ENCODE measurements around the gene RHOBTB3. TPM values are rescaled to one million over a fixed set of nuclear protein-coding genes. Genes with fewer than 3 reads are reported as not detected.

The RHOBTB3 gene
- total RNA-seq, 1 experiment from 2014 or later: 95.2 TPM

GRCh38 chr5:95808013-95808685, 77.0 kb downstream of the RHOBTB3 start:
- TF ChIP-seq TCF7L2 (IDR thresholded peaks at IDR 0.05; ENCODE audit: low read depth, low read length) (no peak), CTCF (IDR thresholded peaks at IDR 0.05) (no peak), POLR2AphosphoS5 (IDR thresholded peaks at IDR 0.05; ENCODE audit: low read depth, low read length) (no peak), REST (IDR thresholded peaks at IDR 0.05; ENCODE audit: insufficient read depth in 1 of 2, low read depth in 2 of 2, low read length in 1 of 2) (no peak), SIN3A (IDR thresholded peaks at IDR 0.05; ENCODE audit: borderline replicate concordance, insufficient read depth, low read depth, low read length) (no peak)
- no peak for ATAC-seq
- H3K36me3 ChIP-seq (ENCODE audit: control insufficient read depth, insufficient read depth, low read length): no peaks in the 10 kb centered on the region
- H3K27ac ChIP-seq (ENCODE audit: low read length): no peak overlapping the region
- no TSS peak for BruUV-seq (replicated peaks)
- H3K27me3 ChIP-seq (ENCODE audit: control insufficient read depth, insufficient read depth, low read length): no peaks in the 10 kb centered on the region
- DNase-seq (ENCODE audit: low read depth, low spot score): no peak
- intact Hi-C loops (cut with micrococcal nuclease; ENCODE audit: unreplicated experiment): no loop called here
- H3K4me3 ChIP-seq (ENCODE audit: low read depth in 2 of 2, low read length in 2 of 2): no peak overlapping the region
- POLR2A ChIA-PET: interaction anchor here (0.6 kb wide), 1 partner anchor 16 kb away, joined by 5 read pairs; no protein-coding TSS in a partner anchor
- in situ Hi-C loops (cut with HindIII; ENCODE audit: low pct_unique_long_range_greater_than_20kb, low sequenced_read_pairs): no loop called here
- no peaks in the 10 kb centered on the region for H3K9me3 ChIP-seq (ENCODE audit: control insufficient read depth, insufficient read depth, low read depth, low read length)
- CTCF ChIA-PET: no interaction called here
- no peaks in the 10 kb centered on the region for H3K4me1 ChIP-seq (ENCODE audit: control insufficient read depth, insufficient read depth, low read length)

GRCh38 chr5:95808686-95809413, 77.7 kb downstream of the RHOBTB3 start:
- in situ Hi-C loops (cut with HindIII; ENCODE audit: low pct_unique_long_range_greater_than_20kb, low sequenced_read_pairs): no loop called here
- Histone ChIP-seq H3K27ac (ENCODE audit: low read length) (no peak overlapping the region), H3K4me1 (ENCODE audit: control insufficient read depth, insufficient read depth, low read length) (no peaks in the 10 kb centered on the region), H3K27me3 (ENCODE audit: control insufficient read depth, insufficient read depth, low read length) (no peaks in the 10 kb centered on the region), H3K4me3 (ENCODE audit: low read depth in 2 of 2, low read length in 2 of 2) (no peak overlapping the region), H3K9me3 (ENCODE audit: control insufficient read depth, insufficient read depth, low read depth, low read length) (no peaks in the 10 kb centered on the region), H3K36me3 (ENCODE audit: control insufficient read depth, insufficient read depth, low read length) (no peaks in the 10 kb centered on the region)
- intact Hi-C loops (cut with micrococcal nuclease; ENCODE audit: unreplicated experiment): no loop called here
- BruUV-seq (replicated peaks): no TSS peak
- ChIA-PET CTCF (no interaction called here), POLR2A (no interaction called here)
- no peak for ATAC-seq
- no peak for DNase-seq (ENCODE audit: low read depth, low spot score)
- no peak for TF ChIP-seq TCF7L2 (IDR thresholded peaks at IDR 0.05; ENCODE audit: low read depth, low read length)
- no peak for TF ChIP-seq CTCF (IDR thresholded peaks at IDR 0.05)

All from Panc1 (cell line).